K562 (cell line): Measurements from ENCODE around the gene SGSM2. TPM values are rescaled to one million over a fixed set of nuclear protein-coding genes. Genes with fewer than 3 reads are reported as not detected.

ENCODE experiments used
- ARID1B ChIP-seq: fragments of 450-650 bp; IDR thresholded peaks from 2 replicates; pipeline ENCODE4 v1.6.1; 2016; ENCODE audit warnings: antibody characterized with exemption, mild to moderate bottlenecking, inconsistent platforms
- ATF7 ChIP-seq: fragments of 450-650 bp; IDR thresholded peaks from 2 replicates; pipeline ENCODE4 v1.7.1; 2014; ENCODE audit warnings: mild to moderate bottlenecking, moderate library complexity
- CBX3 ChIP-seq, 2 experiments: IDR thresholded peaks; 1 replicate in 1 of 2; 2 replicates in 1 of 2; pipeline ENCODE4 v1.6.1; 2012; ENCODE audit warnings: inconsistent platforms in 2 of 2, low read length in 2 of 2, borderline replicate concordance in 1 of 2, control low read depth in 1 of 2
- CC2D1A ChIP-seq: fragments of 450-650 bp; IDR thresholded peaks from 2 replicates; pipeline ENCODE4 v1.6.1; 2017; ENCODE audit warnings: mild to moderate bottlenecking
- EP400 ChIP-seq: fragments of 450-650 bp; IDR thresholded peaks from 2 replicates; pipeline ENCODE4 v1.6.1; 2017; ENCODE audit warnings: antibody characterized with exemption, mild to moderate bottlenecking, moderate library complexity
- FOXK2 ChIP-seq, 2 experiments: fragments of 450-650 bp; IDR thresholded peaks in 1 of 2; conservative IDR thresholded peaks in 1 of 2; 2 replicates each; pipeline ENCODE4 v1.6.1; 2016; ENCODE audit warnings: low read depth in 2 of 2, mild to moderate bottlenecking in 1 of 2
- ILF3 ChIP-seq: fragments of 450-650 bp; IDR thresholded peaks from 2 replicates; pipeline ENCODE4 v1.6.1; 2018; ENCODE audit warnings: antibody characterized with exemption, mild to moderate bottlenecking, moderate library complexity, borderline replicate concordance
- JUNB ChIP-seq: fragments of 450-650 bp; formaldehyde crosslinking; conservative IDR thresholded peaks from 2 replicates; pipeline ENCODE4 v1.4.0; 2020; ENCODE audit warnings: mild to moderate bottlenecking
- KDM5B ChIP-seq: fragments of 200-600 bp; sonication (generic); IDR thresholded peaks from 2 replicates; pipeline ENCODE4 v1.6.1; 2012; ENCODE audit warnings: low read depth, mild to moderate bottlenecking, moderate library complexity, low read length, control low read depth, inconsistent platforms; ENCODE audit not compliant: insufficient replicate concordance
- MCM7 ChIP-seq, 2 experiments: fragments of 450-650 bp; IDR thresholded peaks; 2 replicates each; pipeline ENCODE4 v1.6.1; 2016 to 2018
- NFXL1 ChIP-seq: fragments of 450-650 bp; formaldehyde crosslinking; IDR thresholded peaks from 2 replicates; pipeline ENCODE4 v1.4.0; 2021; ENCODE audit warnings: mild to moderate bottlenecking
- SNIP1 ChIP-seq: fragments of 450-650 bp; IDR thresholded peaks from 2 replicates; pipeline ENCODE4 v1.7.1; 2017; ENCODE audit warnings: low read depth, mild to moderate bottlenecking
- SNRNP70 ChIP-seq: fragments of 200-400 bp; formaldehyde crosslinking; optimal IDR thresholded peaks from 2 replicates; pipeline ENCODE3; 2017; ENCODE audit warnings: low read depth, low read length
- TFAM ChIP-seq: fragments of 250-450 bp; sonication (Bioruptor Pico); conservative IDR thresholded peaks from 2 replicates; pipeline ENCODE4 v1.5.0; 2021; ENCODE audit warnings: mild to moderate bottlenecking, moderate library complexity
- ZKSCAN3 ChIP-seq: fragments of 250-450 bp; sonication (Bioruptor Pico); IDR thresholded peaks from 2 replicates; pipeline ENCODE4 v1.4.0; 2020
- ZNF174 ChIP-seq: fragments of 250-450 bp; sonication (Bioruptor Pico); IDR thresholded peaks from 2 replicates; pipeline ENCODE4 v1.4.0; 2020; ENCODE audit warnings: mild to moderate bottlenecking
- ZNF217 ChIP-seq: sonication (generic); formaldehyde crosslinking; IDR thresholded peaks from 2 replicates; pipeline ENCODE4 v1.8.0; 2022; ENCODE audit warnings: mild to moderate bottlenecking, missing genetic modification reagents
- ZNF263 ChIP-seq: sonication (generic); formaldehyde crosslinking; IDR thresholded peaks from 2 replicates; pipeline ENCODE4 v1.8.0; 2022; ENCODE audit warnings: mild to moderate bottlenecking, missing genetic modification reagents, borderline replicate concordance
- ZNF311 ChIP-seq: fragments of 250-450 bp; sonication (Bioruptor Pico); IDR thresholded peaks from 2 replicates; pipeline ENCODE4 v1.4.0; 2020; ENCODE audit warnings: mild to moderate bottlenecking, moderate library complexity
- ZNF644 ChIP-seq: fragments of 200-800 bp; sonication (Bioruptor generic); IDR thresholded peaks from 2 replicates; pipeline ENCODE4 v1.6.1; 2016; ENCODE audit warnings: low read depth, missing genetic modification characterization, missing compliant biosample characterization
- ZNF780A ChIP-seq: fragments of 250-450 bp; sonication (Bioruptor Pico); IDR thresholded peaks from 2 replicates; pipeline ENCODE4 v1.5.0; 2021; ENCODE audit warnings: mild to moderate bottlenecking
- polyA plus RNA-seq, 8 experiments: library from polyadenylated mRNA; depleted of rRNA in 4 of 8; stranded (reverse) in 5 of 8; unstranded in 3 of 8; fragments of >200 nt; fragmentation: Nextera tagmentation in 2 of 8; fragmentation: Illumina TruSeq in 1 of 8; extraction: Ambion mirVana in 2 of 8; extraction: Trizol in 1 of 8; gene quantifications; 2 replicates each; pipeline versions ENCODE4 v1.2.1 to v1.2.3, GENCODE V29; 2011 to 2014; ENCODE audit warnings: inconsistent platforms in 1 of 8, missing spikeins in 1 of 8
- total RNA-seq, 7 experiments: library from RNA; depleted of rRNA in 6 of 7; stranded (reverse); fragments of >200 nt in 6 of 7; fragmentation: Illumina TruSeq in 2 of 7; extraction: Trizol in 2 of 7; gene quantifications; 2 replicates each; pipeline versions ENCODE4 v1.2.1 to v1.2.3, GENCODE V29; 2011 to 2021; ENCODE audit warnings: low replicate concordance in 1 of 7
- TF ChIP-seq, protein P1 (sequence below): fragments of 250-450 bp; sonication (Bioruptor Pico); IDR thresholded peaks from 2 replicates; pipeline ENCODE4 v1.5.0; 2022; ENCODE audit warnings: mild to moderate bottlenecking
- TF ChIP-seq, protein P2 (sequence below), 2 experiments: fragments of 250-450 bp in 1 of 2; fragments of 450-650 bp in 1 of 2; sonication (Bioruptor Pico) in 1 of 2; IDR thresholded peaks; 2 replicates each; pipeline versions ENCODE4 v1.6.1 to v1.8.0; 2016 to 2021; ENCODE audit warnings: mild to moderate bottlenecking in 2 of 2, moderate library complexity in 2 of 2, missing compliant biosample characterization in 1 of 2, missing genetic modification characterization in 1 of 2
- TF ChIP-seq, protein P3 (sequence below), 2 experiments: fragments of 450-650 bp; IDR thresholded peaks; 2 replicates each; pipeline ENCODE4 v1.6.1; 2018; ENCODE audit warnings: mild to moderate bottlenecking in 2 of 2, low read depth in 1 of 2; ENCODE audit not compliant: partially characterized antibody in 2 of 2

The SGSM2 gene
- total and polyA plus RNA-seq, 9 of the 15 experiments (the other 6 are each of a cell fraction or from before 2014, with no cell fraction given) = 0.20 to 26.3 (median 14.8) TPM

DNA sequence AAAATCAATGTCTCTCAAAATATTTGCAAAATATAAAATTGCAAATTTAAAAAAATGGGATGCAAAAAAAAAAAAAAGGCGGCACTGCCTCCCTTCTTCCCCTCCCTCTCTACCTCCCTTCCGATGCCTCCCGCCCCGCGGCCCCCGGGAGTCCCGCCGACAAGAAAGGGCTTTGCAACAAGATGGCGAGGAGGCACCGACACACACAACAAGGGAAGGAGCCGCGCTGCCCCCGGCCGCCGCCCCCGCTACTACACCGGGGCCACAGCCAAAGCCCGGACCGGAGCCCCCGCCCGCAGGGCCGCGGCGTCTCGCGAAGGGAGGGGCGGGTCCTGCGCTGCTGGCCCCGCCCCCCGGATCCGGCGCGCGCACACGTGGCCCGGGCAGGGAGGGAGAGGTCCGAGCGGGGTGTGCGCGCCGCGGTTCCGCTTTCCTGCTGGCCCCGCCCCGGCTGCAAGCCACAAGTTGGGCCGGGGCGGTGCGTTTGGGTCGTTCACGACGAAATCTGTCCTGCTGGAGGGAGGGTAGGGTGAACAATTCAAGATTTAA is 63.6 kb downstream of the SGSM2 start, which contains the start of gene MNT (continued):
- TF ChIP-seq, protein P1, sequence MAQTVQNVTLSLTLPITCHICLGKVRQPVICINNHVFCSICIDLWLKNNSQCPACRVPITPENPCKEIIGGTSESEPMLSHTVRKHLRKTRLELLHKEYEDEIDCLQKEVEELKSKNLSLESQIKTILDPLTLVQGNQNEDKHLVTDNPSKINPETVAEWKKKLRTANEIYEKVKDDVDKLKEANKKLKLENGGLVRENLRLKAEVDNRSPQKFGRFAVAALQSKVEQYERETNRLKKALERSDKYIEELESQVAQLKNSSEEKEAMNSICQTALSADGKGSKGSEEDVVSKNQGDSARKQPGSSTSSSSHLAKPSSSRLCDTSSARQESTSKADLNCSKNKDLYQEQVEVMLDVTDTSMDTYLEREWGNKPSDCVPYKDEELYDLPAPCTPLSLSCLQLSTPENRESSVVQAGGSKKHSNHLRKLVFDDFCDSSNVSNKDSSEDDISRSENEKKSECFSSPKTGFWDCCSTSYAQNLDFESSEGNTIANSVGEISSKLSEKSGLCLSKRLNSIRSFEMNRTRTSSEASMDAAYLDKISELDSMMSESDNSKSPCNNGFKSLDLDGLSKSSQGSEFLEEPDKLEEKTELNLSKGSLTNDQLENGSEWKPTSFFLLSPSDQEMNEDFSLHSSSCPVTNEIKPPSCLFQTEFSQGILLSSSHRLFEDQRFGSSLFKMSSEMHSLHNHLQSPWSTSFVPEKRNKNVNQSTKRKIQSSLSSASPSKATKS (CRISPR knock-in tag) = no peak
- TF ChIP-seq ZNF263 (CRISPR knock-in tag) = no peak
- no peak for TF ChIP-seq ZNF217 (CRISPR knock-in tag)
- no peak for TF ChIP-seq ZKSCAN3 (CRISPR knock-in tag)
- no peak for TF ChIP-seq ZNF311 (CRISPR knock-in tag)
- TF ChIP-seq ZNF644 = no peak
- TF ChIP-seq FOXK2 (conservative IDR thresholded peaks at IDR 0.05 in 1 of 2, IDR thresholded peaks at IDR 0.05 in 1 of 2; ENCODE audit: low read depth in 2 of 2) = peak in 1 of 2 experiments; percentile 36; a peak in 3 of 4 replicates
- TF ChIP-seq JUNB (CRISPR knock-in tag) = no peak
- TF ChIP-seq ZNF174 (CRISPR knock-in tag) = no peak
- no peak for TF ChIP-seq ZNF780A (CRISPR knock-in tag)
- TF ChIP-seq SNRNP70 = no peak
- TF ChIP-seq ARID1B = no peak
- no peak for TF ChIP-seq CBX3 (IDR thresholded peaks at IDR 0.05; ENCODE audit: borderline replicate concordance in 1 of 2, low read length in 2 of 2)
- TF ChIP-seq SNIP1 = no peak
- no peak for TF ChIP-seq NFXL1
- no peak for TF ChIP-seq ILF3
- no peak for TF ChIP-seq TFAM
- TF ChIP-seq MCM7 (IDR thresholded peaks at IDR 0.05) = no peak
- TF ChIP-seq, protein P2, sequence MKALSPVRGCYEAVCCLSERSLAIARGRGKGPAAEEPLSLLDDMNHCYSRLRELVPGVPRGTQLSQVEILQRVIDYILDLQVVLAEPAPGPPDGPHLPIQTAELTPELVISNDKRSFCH (CRISPR knock-in tag; IDR thresholded peaks at IDR 0.05) = no peak
- TF ChIP-seq, protein P2 (tag; IDR thresholded peaks at IDR 0.05) = no peak
- TF ChIP-seq, protein P3, sequence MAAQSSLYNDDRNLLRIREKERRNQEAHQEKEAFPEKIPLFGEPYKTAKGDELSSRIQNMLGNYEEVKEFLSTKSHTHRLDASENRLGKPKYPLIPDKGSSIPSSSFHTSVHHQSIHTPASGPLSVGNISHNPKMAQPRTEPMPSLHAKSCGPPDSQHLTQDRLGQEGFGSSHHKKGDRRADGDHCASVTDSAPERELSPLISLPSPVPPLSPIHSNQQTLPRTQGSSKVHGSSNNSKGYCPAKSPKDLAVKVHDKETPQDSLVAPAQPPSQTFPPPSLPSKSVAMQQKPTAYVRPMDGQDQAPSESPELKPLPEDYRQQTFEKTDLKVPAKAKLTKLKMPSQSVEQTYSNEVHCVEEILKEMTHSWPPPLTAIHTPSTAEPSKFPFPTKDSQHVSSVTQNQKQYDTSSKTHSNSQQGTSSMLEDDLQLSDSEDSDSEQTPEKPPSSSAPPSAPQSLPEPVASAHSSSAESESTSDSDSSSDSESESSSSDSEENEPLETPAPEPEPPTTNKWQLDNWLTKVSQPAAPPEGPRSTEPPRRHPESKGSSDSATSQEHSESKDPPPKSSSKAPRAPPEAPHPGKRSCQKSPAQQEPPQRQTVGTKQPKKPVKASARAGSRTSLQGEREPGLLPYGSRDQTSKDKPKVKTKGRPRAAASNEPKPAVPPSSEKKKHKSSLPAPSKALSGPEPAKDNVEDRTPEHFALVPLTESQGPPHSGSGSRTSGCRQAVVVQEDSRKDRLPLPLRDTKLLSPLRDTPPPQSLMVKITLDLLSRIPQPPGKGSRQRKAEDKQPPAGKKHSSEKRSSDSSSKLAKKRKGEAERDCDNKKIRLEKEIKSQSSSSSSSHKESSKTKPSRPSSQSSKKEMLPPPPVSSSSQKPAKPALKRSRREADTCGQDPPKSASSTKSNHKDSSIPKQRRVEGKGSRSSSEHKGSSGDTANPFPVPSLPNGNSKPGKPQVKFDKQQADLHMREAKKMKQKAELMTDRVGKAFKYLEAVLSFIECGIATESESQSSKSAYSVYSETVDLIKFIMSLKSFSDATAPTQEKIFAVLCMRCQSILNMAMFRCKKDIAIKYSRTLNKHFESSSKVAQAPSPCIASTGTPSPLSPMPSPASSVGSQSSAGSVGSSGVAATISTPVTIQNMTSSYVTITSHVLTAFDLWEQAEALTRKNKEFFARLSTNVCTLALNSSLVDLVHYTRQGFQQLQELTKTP (IDR thresholded peaks at IDR 0.05; ENCODE audit: low read depth in 1 of 2, partially characterized antibody in 2 of 2) = no peak
- no peak for TF ChIP-seq EP400
- no peak for TF ChIP-seq ATF7
- TF ChIP-seq KDM5B = no peak
- no peak for TF ChIP-seq CC2D1A
